HG03159 (cell line): ENCODE data around the gene TRPM4.
"Not testable (repeated sequence)": the region's sequence is repeated elsewhere in the genome, so short reads cannot be mapped to it uniquely, and the experiment has no call there.

ENCODE experiments used
- ATAC-seq: cut with Tn5 transposase; IDR thresholded peaks from one replicate; pipeline ENCODE4 v1.9.1; 2021; ENCODE audit warnings: mild to moderate bottlenecking, moderate library complexity; ENCODE audit not compliant: unreplicated experiment

The TRPM4 gene

GRCh38 chr19:49186108-49186507 lies 28.5 kb downstream of the TRPM4 start:
- ATAC-seq: no peak

DNA sequence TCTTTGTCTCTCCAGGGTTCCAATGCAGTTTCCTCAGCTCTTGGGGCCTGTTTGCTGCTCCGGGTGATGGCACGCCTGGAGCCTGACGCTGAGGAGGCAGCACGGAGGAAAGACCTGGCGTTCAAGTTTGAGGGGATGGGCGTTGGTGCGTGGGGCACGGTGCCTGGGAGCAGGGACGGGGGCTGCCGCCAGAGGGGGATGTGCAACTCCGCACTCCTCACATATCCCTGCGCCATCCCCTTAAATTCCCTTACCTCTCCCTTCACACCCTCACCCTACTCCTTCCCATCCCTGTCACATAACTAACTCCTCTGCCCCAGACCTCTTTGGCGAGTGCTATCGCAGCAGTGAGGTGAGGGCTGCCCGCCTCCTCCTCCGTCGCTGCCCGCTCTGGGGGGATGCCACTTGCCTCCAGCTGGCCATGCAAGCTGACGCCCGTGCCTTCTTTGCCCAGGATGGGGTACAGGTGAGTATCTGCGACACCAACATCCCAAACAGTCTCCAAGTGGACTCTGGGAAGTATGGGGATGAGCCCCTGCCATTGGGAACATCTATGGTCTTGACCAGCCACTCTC lies 31.1 kb downstream of the TRPM4 start:
- ATAC-seq: no peak

DNA sequence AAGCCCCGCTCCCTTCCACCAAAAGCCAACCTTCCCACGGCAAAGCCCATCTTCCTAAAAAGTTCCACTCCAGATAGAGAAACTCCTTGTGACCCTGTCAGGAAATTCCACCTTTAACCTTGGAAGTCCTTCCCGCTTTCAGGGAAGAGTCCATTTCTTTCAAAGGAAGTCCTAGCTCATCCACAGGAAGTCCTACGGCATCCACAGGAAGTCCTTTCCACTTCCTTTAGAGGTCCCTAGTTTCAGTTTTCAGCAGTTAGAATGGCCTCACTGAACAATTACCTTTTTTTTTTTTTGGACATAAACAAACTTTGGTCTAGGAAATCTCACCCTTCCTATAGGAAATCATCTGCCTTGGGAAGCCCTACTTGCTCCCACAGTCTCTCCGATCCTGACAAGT lies 31.7 kb downstream of the TRPM4 start:
- no peak for ATAC-seq

- no peak for ATAC-seq
Observed at GRCh38 chr19:49190781-49191180, 33.2 kb downstream of the TRPM4 start.

GRCh38 chr19:49193822-49194394 lies 36.3 kb downstream of the TRPM4 start:
- ATAC-seq: no peak

- ATAC-seq: no peak
Observed at GRCh38 chr19:49194408-49194807, 36.8 kb downstream of the TRPM4 start.

GRCh38 chr19:49196527-49197240 lies 39.1 kb downstream of the TRPM4 start:
- no peak for ATAC-seq

DNA sequence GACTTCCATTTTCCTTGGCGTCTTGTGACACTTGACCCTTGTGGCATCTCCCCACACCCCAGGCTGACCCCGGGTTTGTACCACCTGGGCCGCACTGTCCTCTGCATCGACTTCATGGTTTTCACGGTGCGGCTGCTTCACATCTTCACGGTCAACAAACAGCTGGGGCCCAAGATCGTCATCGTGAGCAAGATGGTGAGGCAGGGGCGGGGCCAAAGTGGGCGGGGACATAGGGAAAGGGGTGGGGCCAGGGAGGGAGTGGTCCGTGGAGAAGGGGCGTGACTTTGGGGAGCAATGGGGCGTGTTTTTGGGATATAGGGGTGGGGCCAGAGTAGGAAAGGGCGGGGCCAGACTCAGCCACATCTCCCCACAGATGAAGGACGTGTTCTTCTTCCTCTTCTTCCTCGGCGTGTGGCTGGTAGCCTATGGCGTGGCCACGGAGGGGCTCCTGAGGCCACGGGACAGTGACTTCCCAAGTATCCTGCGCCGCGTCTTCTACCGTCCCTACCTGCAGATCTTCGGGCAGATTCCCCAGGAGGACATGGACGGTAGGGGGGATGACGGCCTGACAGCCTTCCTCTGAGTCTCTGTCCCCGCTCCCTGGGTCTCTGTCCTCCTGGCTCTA lies 42.8 kb downstream of the TRPM4 start:
- ATAC-seq: no peak

DNA sequence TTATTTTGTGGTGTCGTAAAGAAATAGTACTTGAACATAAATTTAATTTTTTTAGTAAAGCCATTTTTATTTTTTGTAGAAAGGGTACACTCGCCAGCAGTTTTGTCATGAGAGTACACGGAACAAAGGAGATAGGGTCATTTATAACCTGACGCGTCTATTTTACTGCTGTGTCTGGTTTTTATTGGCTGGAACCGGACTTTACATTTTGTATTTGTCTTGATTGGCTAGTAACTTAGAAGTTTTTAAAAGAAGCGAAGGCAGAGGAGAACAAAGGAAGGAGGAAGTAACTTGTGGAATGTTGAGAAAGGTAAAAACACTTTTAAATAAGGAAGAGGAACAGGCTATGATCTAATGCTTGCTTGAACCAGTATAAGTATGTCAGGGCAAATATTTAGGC lies 43.5 kb downstream of the TRPM4 start:
- ATAC-seq: no peak

- ATAC-seq: no peak
Observed at GRCh38 chr19:49205114-49205513, 47.5 kb downstream of the TRPM4 start.

DNA sequence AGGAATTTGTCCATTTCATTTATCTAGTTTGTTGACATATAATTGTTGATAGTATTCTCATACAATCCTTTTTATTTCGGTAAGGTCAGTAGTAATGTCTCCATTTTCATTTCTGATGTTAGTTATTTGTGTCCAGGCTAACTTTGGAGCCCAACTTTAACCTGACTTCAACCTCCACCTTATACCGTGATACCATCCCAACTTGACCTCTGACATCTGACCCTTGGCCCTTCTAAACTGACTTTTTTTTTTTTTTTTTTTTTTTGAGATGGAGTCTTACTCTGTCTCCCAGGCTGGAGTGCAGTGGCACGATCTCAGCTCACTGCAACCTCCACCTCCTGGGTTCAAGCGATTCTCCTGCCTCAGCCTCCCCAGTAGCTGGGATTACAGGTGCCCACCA lies 51.9 kb downstream of the TRPM4 start:
- ATAC-seq: not testable (repeated sequence)

GRCh38 chr19:49210108-49210900 lies 52.7 kb downstream of the TRPM4 start:
- ATAC-seq: no peak

- ATAC-seq: no peak
Observed at GRCh38 chr19:49210901-49211451, 53.4 kb downstream of the TRPM4 start.

GRCh38 chr19:49212016-49212701 lies 54.6 kb downstream of the TRPM4 start:
- ATAC-seq: no peak

DNA sequence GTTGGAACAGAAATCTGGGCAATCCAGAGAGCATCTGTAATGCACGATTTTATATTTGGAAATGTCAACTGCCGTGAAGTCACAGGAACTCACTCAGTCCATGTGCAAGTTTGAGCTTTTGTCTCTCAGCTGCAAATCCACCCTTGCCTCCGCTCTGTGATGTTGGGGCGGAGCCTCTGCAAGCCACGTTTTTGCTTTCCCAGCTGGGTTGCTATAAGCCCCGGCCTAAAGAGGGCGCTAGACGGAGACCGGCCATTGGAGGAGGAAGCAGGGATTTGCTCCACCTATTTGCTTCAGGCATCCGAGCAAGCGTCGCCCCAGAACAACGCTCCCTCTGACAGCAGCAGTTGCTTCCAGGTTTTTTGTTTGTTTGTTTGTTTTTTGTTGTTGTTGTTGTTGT lies 56.2 kb downstream of the TRPM4 start:
- ATAC-seq: no peak

- ATAC-seq: no peak
Observed at GRCh38 chr19:49214701-49215100, 57.1 kb downstream of the TRPM4 start.

- no peak for ATAC-seq
Observed at GRCh38 chr19:49216071-49216470, 58.5 kb downstream of the TRPM4 start.

- ATAC-seq: no peak
Observed at GRCh38 chr19:49217382-49217781, 59.8 kb downstream of the TRPM4 start.

DNA sequence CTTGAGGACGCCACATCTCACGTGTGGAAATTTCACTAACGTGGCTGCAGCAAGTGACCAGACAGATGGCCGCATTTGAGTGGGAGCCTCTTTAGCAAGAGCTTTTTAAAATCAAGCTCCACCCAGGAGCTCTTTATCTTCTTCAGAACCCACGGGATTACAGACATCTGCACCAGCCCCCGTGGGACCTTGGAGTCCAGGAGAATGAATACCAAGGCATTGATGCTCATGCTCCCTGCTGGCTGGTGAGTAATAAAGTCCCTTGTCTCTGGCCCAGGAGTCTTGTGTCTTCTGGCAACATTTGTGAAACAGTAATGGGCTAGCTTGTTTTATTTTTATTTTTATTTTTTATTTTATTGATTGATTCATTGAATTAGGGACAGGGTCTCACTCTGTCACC lies 64.4 kb downstream of the TRPM4 start:
- ATAC-seq: no peak

GRCh38 chr19:49222528-49222927 lies 64.9 kb downstream of the TRPM4 start:
- no peak for ATAC-seq
